ENCODE data around the gene SMIM38.

Gene SMIM38

DNA sequence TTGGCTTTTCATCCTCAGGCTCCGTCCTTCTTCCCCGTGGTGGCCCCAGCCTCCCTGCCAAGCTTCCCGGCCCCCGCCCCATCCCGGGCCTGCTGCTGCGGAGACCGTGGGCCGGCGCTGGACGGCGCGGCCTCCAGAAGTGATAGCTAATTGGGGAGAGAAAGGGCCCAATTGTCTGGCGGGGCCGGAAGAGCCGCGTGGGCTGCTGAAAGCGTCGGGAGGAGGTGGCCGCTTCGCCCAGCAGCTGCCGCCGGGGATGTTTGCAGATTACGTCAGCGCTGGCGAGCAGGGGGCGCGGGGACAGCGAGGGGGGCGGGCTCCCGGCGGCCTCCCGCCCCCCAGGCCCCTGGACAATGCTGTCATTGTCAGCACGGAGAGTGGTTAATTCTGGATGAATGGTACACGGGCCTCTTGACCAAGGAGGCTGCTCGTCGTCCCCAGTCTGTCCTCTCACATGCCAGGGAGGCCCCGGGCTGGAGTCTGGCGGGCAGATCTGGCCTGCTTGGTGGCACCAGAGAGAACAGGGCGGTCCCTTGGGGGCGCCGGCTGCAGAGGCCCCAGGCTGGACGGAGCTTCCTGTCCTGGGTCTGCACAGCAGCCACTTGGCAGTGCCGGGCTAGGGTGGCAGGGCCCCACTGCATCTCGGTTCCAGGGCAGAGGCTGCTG, 1.6 kb downstream of the SMIM38 start:
- H3K4me3 ChIP-seq (ENCODE audit: low read depth, low read length) = no peak overlapping the region
- DNase-seq (ENCODE audit: low read depth) = no peak

DNA sequence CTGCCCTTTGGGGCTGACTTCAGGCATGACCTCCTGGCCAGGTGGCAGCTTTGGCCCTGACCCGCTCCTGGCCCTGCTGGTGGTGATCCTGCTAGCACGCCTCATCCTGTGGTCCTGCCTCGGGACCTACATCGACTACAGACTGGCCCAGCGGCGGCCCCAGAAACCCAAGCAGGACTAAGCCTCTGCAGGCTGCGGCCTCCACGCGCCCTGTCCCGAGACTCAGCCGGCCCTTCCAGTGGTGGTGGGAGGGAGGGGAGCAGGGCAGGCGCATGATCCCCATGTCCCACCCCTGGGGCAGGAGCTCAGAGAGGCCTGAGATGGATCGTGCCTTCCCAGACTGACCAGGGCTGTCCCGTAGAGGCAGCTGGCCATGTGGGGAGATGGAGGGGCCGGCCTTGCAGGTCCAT, 2.1 kb downstream of the SMIM38 start:
- DNase-seq (ENCODE audit: low read depth) = no peak
- no peak overlapping the region for H3K4me3 ChIP-seq (ENCODE audit: low read depth, low read length)

DNA sequence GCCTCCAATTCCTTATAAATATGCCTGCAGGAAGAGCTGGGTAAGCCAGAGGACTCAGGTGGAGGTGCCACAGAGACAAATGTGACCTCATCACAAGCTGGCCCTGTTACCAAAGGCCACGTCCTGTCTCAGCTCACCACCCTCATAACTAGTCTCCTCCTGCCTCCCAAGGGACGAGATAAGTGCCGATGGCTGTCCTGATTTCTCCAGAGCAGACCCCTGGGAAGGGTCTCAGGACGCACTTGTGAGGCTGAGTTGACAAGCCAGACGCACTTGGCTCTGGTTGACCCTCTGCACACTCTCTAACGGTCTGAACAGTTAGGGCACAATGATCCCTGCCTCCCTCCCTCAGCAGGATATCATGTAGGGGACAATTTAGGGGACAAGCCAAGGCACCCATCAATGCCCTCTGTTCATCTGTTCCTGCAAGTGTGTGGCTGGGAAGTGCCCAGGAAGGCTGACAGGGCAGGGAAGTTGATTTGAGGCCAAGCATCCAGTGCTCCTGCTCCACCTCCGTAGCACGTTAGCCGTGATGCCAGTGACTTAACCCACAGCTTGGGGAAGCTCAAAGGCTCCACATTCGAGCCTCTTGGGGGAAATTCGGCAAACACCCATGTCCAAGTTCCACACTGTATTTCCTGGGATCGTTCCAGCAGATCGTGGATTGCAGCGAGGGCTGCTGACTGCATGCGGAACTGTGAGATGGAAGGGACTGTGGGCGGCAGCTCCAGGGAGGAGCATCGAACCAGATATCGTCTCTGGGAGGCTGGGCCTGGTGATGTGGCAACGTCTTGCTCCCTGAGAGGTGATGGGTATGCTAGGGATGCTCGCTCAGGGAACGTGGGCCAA, 2.8 kb downstream of the SMIM38 start:
- no peak overlapping the region for H3K4me3 ChIP-seq (ENCODE audit: low read depth, low read length)
- no peak for DNase-seq (ENCODE audit: low read depth)

DNA sequence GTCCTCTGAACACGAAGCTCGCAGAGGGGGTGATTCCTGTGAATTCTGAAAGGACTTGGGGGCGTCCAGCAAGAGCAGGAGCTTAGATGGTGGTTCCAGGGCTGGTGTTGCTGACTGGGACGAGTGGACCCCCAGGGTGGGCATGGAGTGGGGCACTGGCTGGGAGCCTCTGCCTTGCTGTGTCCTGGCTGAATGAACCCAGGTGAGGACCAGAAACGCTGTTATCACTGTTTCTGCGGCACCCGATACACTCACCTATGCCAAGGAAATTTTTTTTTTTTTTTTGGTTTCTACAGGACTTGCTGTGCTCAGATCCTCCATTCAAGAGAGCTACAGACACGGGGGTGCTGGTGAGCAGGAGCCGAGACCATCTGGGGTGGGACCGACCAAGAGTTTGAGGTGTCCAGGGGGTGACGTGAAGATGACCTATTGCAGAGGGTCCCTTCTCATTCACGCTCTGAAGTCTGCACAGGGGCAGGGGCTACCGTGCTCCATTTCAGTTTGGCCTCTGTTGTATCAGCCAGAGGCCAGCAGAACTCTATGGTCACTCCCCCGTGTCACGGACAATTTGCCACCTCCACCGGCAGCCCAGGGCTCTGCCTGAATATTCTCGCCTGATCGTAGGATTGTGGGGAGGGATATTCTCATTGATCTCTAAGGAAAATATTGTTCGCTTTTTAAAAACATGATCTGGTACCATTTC, 3.6 kb downstream of the SMIM38 start:
- H3K4me3 ChIP-seq (ENCODE audit: low read depth, low read length) = no peak overlapping the region
- DNase-seq (ENCODE audit: low read depth) = no peak

DNA sequence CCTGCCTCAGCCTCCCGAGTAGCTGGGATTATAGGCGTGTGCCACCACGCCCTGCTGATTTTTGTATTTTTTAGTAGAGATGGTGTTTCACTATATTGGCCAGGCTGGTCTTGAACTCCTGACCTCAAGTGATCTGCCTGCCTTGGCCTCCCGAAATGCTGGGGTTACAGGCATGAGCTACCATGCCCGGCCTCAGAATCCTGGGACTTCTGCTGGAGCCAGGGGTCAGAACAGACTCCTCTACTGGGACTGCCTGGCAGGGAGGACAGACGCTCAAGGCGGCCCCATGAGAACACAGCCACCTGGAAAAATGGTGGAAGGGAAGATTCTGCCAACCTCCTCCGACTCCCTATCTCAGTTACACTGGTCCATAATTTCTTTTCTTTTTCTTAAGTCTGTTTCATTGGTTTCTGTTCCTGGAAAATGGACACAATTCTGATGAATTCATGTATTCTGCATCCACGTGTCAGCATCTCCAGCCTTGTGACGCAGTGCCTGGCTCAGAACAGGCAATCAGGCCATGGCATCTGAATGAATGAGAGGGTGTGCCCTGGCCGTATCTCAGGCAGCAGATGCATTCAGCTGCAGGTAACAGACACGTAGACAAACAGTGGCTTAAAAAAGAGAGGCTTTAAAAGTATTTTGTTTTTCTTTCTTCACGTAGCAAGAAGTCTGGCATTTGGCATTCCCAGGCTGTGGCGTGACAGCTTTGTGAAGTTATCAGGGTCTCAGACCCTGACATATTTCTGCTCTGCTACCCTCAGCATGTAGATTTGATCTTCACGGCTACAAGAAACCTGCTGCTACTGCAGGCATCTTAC, 4.8 kb downstream of the SMIM38 start:
- no peak for DNase-seq (ENCODE audit: low read depth)

DNA sequence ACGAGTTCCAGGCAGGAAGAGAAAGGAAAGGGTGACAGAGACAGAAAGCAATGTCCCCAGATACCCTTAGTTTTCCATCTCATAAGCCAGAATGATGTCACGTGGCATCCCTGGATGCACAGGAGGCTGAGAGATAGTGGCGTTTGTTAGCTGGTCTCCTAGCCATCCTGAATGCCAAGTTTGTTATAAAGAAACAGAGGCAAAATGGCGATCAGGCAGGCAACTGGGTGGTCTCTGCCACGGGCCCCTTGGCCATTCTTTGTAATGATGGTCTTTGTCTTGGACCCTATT, 5.3 kb downstream of the SMIM38 start:
- H3K4me3 ChIP-seq (ENCODE audit: low read depth, low read length) = no peak overlapping the region
- DNase-seq (ENCODE audit: low read depth) = no peak

More for the DNA sequence above, 4.8 kb downstream of the SMIM38 start:
- no peak overlapping the region for H3K4me3 ChIP-seq (ENCODE audit: low read depth, low read length)

DNA sequence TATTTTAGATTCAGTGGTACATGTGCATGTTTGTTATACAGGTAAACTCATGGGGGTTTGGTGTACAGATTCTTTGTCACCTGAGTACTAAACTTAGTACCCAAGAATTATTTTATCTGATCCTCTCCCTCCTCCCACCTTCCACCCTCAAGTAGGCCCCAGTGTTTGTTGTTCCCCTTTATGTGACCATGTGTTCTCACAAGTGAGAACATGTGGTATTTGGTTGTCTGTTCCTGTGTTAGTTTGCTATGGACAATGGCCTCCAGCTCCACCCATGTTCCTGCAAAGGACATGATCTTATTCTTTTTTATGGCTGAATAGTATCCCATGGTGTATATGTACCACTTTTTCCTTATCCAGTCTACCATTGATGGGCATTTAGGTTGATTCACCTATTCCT, 6.8 kb downstream of the SMIM38 start:
- no peak overlapping the region for H3K4me3 ChIP-seq (ENCODE audit: low read depth, low read length)
- DNase-seq (ENCODE audit: low read depth) = no peak

DNA sequence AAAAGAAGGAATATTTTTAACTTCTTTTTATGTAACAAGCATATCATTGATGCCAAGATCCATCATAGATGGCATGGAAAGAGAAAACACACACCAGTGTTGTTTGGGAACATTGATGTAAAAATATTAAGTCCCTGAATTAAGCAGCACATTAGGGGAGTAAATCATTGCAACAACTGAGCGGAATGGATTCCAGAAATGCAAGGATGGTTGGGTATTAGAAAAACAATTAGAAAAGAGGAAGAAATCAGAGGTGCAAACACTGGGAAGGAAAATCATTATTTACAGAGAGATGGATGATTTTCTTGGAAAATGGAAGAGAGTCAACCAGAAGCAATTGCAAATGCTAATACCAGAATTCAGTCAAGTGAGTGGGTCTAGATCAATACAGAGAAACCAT, 8.1 kb downstream of the SMIM38 start:
- no peak for DNase-seq (ENCODE audit: low read depth)
- H3K4me3 ChIP-seq (ENCODE audit: low read depth, low read length) = no peak overlapping the region

DNA sequence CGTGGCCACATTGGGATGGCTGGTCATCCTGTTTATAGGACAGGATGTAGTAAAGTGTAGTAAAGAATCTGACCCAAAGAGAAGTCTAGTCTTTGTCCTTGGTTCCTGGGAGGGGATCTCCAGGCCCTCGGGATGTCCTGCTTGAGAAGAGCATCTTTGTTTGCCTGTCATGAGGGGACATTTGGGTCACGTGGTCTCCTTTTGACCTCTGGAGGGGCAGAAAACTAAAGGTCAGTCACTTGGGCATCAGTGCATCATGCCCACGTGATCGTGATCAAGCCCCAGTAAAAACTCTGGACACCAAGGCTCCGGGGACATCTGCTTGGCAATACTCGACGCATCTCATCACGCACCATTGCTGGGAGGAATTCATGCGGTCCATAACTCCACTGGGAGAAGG, 9.1 kb downstream of the SMIM38 start:
- no peak overlapping the region for H3K4me3 ChIP-seq (ENCODE audit: low read depth, low read length)
- DNase-seq (ENCODE audit: low read depth) = no peak

DNA sequence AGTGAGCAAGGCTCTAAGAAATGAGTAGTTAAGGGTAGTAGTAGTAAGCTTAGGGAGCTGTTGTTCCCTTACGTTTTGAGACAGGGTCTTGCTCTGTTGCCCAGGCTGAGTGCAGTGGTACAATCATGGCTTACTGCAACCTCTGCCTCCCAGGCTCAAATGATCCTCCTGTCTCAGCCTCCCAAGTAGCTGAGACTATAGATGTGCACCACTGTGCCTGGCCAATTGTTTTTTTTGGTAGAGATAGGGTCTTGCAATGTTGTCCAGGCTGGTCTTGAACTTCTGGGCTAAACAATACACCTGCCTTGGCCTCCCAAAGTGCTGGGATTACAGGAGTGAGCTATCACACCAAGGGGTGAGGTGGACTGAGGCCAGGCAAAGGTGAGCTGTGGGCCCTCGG, 10.0 kb downstream of the SMIM38 start:
- no peak for DNase-seq (ENCODE audit: low read depth)
- no peak overlapping the region for H3K4me3 ChIP-seq (ENCODE audit: low read depth, low read length)

DNA sequence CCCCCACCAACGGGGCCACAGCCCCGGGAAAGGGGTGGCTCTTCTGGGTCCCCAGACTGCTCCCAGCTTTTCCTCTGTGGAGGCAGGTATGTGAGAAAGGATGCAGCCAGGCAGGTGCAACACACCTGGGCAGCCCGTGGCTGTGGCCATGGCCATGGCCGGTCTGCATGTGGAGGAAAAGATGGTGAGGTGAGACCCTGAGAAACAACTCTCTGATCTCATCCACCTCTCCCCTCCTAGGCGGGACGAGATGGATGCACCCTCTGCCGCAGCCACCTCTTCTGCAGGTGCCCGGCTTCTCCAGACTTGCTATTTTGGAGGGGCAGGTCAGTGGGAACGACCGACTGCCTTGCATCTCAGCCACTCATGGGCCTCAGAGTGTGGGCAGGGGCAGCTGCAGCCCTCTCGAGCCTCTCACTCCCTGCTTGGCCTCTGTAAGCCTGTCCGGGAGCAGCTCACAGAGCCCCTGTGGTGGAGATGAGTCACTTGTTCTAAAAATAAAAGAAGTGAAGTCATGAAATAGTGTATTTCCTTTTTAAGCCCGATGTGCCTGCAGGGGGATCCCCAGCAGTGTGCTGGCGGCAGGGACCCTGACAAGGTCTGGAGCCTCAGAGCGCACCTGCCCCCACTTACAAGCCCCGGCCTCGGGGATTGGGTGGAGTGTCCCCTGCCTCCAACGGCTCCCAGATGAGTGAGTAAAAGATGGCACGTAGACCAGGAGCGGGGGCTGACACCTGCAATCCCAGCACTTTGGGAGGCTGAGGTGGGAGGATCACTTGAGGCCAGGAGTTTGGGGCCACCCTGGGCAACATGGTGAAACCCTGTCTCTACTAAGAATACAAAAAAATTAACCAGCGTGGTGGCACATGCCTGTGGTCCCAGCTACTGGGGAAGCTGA, 10.7 kb downstream of the SMIM38 start:
- H3K4me3 ChIP-seq (ENCODE audit: low read depth, low read length) = no peak overlapping the region
- DNase-seq (ENCODE audit: low read depth) = peak; percentile 52

DNA sequence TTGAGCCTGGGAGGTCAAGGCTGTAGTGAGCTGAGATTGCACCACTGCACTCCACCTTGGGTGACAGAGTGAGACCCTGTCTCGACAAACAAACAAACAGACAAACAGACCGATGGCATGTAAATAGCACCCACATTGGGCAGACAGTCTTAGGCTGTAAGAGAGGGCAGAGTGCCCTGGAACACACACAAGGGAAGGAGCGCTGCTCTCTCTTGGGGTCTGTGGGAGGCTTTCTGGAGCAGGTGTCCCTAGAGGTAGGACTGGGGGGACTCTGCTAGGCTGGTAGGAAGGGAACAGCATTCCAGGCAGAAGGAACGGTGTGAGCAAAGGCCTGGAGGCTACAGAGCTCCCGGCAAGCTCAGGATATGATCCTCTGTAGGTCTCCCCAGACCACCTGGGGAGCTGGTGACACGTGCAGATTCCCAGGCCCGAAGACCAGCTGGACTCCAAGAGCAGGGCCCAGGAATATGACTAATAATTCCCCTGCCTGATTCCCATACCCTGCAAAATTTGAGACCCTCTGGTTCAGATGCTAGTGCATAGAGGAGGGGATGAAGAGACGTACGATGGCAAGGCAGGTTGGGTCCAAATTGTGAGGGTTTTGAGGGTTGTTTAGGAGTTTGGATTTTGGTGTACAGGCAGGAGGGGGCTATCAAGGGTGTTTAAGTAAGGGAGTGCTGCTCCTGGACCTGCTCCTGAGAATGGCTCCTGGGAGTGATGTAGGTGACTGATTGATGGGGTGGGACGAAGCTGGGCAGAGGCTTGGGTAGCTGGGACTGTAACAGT, 11.6 kb downstream of the SMIM38 start:
- DNase-seq (ENCODE audit: low read depth) = no peak
- no peak overlapping the region for H3K4me3 ChIP-seq (ENCODE audit: low read depth, low read length)

DNA sequence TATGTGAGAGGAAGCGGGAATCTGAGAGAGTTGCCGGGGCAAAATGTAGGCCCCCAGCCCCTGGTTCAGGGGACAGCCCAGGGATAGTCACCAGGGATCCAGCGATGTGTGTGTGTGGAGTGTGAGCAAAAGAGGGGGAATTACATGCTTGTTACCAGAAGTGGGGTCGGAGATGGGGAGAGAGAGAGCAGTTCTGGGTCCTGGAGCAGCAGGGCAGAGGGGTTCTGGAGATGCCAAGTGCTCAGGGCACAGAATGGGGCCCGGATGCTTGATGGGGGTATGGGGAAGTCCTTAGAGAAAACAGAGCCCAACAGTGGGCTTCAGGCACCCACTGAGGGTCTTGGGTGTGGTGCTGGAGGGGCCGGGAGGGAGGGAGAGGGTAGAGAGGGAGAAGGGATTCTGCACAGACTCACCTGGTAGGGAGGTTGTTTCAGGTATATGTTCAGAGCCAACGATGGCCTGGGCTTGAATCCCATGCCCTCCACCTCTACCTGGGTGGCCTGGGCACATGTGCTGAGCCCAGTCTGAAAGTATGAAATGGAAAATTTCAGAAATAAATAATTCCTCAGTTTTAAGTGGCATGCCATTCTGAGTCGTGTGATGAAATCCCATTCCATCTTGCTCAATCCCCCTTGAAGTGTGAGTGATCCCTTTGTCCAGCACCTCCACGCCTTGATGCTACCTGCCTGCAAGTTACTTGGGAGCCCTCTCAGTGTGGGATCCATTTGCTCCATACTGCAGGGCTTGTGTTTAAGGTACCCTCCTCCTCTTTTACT, 12.4 kb downstream of the SMIM38 start:
- H3K4me3 ChIP-seq (ENCODE audit: low read depth, low read length) = no peak overlapping the region
- DNase-seq (ENCODE audit: low read depth) = no peak

DNA sequence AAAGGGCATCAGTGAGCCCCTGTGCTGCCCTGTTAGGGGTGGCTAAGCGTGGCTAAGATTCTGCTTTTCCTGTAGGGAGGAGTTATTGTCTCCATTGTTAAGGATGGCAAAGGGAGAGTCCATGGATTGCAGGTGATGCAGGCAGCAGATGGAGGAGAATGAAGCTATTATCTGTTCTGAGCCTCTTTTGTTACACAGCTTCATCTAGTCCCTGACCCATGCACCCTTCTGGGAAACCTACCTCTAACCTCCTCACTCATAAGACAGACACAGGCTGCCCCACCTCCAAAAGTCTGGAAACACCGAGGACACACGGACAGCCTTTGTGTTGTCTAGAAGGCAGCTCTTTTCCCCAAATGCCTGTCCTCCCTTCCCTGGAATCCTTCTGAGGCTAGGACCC, 13.7 kb downstream of the SMIM38 start:
- no peak for DNase-seq (ENCODE audit: low read depth)
- no peak overlapping the region for H3K4me3 ChIP-seq (ENCODE audit: low read depth, low read length)

DNA sequence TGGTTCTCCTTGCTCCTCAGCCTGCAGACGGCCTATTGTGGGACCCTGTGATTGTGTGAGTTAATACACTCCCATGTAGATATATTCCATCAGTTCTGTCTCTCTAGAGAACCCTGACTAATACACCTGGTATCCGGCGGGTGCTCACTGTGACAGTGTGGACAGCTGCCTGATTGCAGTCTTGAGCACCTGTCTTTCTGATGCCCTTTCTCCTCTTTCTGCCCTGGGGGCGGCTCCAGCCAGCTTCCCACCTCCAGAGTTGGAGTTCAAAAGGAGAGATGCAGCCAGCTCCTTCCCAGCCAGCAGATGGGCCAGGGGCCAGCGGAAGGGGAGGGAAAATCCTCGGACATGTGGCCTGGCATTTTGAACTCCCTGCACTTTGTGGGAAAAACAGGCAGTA, 15.0 kb downstream of the SMIM38 start:
- no peak for DNase-seq (ENCODE audit: low read depth)
- no peak overlapping the region for H3K4me3 ChIP-seq (ENCODE audit: low read depth, low read length)

DNA sequence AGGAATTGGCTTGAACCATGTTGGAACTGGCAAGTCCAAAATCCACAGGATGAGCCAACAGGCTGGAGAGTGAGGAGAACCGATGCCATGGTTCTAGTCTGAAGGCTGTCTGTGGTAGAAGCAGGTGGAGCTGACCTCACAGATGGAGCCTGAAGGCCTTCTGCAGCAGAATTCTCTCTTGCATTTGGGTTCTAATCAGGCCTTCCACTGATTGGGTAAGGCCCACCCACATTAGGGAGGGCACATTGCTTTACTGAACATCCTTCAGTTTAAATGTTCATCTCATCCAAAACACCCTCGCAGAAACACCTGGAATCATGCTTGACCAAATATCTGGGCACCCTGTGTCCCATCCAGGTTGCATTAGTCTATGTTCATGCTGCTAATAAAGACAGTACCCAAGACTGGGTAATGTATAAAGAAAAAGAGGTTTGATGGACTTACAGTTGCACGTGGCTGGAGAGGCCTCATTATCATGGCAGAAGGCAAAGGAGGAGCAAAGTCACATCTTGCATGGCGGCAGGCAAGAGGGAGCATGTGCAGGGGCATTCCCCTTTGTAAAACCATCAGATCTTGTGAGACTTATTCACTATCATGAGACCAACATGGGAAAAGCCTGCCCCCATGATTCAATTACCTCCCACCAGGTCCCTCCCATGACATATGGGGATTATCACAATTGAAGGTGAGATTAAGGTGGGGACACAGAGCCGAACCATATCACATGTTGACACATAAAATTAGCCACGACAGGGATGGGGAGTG, 15.9 kb downstream of the SMIM38 start:
- no peak overlapping the region for H3K4me3 ChIP-seq (ENCODE audit: low read depth, low read length)
- no peak for DNase-seq (ENCODE audit: low read depth)

DNA sequence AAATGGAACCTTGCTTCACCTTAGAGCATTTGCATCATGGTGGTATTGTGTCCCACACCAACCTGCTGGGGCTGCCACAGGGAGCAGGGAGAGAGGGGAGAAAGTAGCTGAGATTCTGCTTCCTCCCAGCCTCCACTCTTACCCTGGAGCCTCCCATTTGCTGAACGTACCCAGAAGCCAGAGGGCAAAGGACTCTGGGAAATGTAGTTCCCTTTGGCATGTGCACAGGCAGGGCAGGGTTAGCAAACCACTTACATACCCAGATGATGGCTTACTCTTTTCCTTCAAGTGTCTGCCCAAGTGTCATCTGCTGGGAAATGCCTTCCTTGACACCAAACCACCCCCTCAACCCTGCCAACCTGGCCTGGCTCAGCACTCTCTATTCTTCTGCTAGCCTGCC, 16.9 kb downstream of the SMIM38 start:
- H3K4me3 ChIP-seq (ENCODE audit: low read depth, low read length) = no peak overlapping the region
- no peak for DNase-seq (ENCODE audit: low read depth)

Data from skeletal muscle cell (primary cell).